ENCODE measurements around the gene INPP4B.

INPP4B gene

DNA sequence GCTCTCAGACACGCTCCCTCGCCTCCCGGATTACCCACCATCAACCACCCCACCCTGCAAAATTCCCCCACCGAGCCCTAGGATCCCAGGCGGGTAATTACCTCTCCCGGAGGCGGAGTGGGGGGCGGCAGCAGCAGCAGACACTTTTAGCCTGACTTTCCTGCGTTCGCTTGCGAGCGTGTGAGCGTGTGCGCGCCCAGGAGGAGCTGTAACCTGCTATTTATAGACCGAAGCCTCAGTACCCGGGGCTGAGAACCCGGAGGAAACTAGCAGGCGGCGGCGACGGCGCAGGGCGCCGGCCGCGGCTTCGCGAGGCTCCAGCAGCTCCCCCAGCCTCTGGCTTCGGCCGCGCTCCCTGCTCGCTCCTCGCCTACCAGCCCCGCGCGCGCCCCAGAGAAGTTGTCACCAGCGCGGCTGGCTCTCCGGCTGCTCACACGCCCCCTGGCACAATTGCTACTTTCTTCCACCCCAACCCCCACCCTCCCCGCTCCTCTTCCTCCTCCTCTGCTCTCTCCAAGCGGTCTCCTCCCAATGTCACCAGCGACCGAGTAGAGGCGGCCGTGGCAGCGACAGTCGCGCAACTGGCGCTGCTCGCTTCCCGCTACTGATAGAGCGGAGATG, at the start of gene INPP4B:
TSS of gene INPP4B (minus strand) at position 194 of the 621 bp plus-strand sequence.
- DNase-seq (ENCODE audit: low spot score) = peak; percentile 11

GRCh38 chr4:142893012-142893411, 46.9 kb upstream of the INPP4B start:
- DNase-seq (ENCODE audit: low spot score) = no peak

GRCh38 chr4:142886566-142886965, 40.5 kb upstream of the INPP4B start:
- DNase-seq (ENCODE audit: low spot score) = no peak

GRCh38 chr4:142883040-142883832, 37.1 kb upstream of the INPP4B start:
- no peak for DNase-seq (ENCODE audit: low spot score)

- DNase-seq (ENCODE audit: low spot score) = no peak
These were observed 36.1 kb upstream of the INPP4B start for GRCh38 chr4:142882159-142882558.

- no peak for DNase-seq (ENCODE audit: low spot score)
These were observed 35.2 kb upstream of the INPP4B start for GRCh38 chr4:142881331-142881730.

GRCh38 chr4:142875117-142875516, 29.0 kb upstream of the INPP4B start:
- no peak for DNase-seq (ENCODE audit: low spot score)

DNA sequence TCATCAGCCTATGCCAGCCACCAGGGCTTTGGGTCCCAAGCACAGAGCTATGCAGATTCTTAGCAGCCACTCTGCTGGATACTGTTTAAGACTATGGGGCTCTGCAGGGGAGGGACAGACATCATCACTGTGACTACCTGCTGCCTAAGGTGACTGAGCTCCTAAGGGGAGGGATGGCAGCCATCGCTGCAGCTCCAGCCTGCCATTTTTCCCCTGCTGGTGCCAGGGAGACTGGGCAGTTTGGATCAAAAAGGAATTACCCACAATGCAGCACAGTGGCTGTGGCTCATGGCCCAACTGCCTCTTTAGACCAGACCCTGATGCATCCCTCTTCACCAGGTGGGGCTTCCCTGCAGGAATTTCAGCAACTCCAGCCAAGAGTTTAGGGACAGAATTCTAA, 28.6 kb upstream of the INPP4B start:
- no peak for DNase-seq (ENCODE audit: low spot score)

DNA sequence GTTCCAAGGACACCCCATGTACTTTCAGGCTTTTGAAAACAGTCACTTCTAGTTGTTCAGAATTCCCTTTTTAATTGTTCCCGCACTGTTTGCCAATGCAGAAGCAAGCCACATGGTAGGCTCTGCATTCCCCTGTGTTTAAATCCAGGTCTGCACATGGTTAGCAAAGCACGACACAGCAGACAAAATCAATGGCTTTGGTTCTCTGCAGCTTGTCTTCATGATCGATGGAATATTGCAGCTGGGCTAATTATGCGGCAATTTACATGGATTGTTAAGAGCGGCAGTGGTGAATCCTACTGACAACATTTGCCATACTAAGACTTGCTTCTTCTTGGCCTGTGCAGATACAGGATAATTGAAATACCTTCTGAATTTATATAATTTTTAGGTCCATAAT, 20.6 kb upstream of the INPP4B start:
- no peak for DNase-seq (ENCODE audit: low spot score)

- DNase-seq (ENCODE audit: low spot score) = no peak
These were observed 15.2 kb upstream of the INPP4B start for GRCh38 chr4:142861351-142861750.

GRCh38 chr4:142858965-142859364, 12.9 kb upstream of the INPP4B start:
- no peak for DNase-seq (ENCODE audit: low spot score)

GRCh38 chr4:142858446-142858845, 12.3 kb upstream of the INPP4B start:
- DNase-seq (ENCODE audit: low spot score) = no peak

DNA sequence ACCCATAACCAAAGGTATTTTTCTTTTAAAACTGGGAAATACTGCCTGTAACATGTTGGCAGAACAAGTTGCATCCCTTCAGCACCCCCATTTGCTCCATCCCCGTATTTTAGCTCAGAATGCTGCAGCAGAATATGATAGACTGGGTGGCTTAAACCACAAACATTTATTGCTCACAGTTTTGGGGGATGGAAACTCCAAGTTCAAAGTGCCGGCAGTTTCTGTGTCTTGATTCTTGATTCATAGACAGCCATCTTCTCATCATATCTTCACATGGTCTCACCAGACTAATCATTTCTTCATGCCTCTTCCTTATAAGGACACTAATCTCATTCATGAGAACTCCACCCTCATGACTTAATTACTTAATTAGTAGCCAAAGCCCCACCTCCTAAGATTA, 10.5 kb upstream of the INPP4B start:
- DNase-seq (ENCODE audit: low spot score) = no peak

GRCh38 chr4:142850478-142850877, 4.4 kb upstream of the INPP4B start:
- no peak for DNase-seq (ENCODE audit: low spot score)

DNA sequence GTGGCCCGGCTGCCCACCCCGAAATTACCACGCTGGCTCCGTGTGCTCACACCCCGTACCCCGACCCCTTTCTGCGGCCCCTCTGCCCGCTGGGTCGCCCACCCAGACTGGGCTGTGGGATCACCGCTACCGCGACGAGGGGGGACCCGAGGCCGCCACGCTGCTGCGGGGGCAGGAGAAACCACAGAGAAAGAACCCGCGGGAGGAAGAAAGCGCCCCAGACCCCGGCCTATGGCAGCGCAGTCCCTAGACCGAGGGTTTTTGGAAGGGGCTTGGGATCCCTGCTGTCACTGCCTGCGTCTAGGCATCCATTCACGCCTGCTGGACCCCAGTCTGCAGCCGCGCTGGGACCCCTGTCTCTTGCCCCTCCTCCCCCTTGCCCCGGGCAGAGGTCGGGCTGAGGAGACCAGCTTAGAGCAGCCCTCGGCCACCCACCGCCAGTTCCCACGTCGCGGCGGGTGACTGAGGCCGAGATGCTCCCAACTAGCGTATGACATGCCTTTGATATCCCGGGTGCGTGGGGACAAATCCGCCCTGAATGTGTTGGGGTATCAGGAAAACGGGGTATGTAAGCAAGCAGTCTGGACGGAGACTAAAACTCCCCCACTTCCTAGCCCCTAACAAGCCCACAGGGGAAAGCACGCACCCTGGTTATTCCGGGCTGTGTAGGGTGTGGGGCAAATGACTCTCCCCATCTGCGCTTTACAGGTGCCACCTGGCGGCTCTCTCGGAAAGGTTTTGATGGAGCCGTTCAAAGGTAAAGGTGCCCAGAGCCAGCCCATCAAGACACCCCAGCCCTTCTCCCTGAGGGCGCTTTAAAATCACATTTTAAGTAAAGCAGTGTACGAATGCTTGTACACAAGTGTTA, 862 bp upstream of the INPP4B start:
- no peak for DNase-seq (ENCODE audit: low spot score)

DNA sequence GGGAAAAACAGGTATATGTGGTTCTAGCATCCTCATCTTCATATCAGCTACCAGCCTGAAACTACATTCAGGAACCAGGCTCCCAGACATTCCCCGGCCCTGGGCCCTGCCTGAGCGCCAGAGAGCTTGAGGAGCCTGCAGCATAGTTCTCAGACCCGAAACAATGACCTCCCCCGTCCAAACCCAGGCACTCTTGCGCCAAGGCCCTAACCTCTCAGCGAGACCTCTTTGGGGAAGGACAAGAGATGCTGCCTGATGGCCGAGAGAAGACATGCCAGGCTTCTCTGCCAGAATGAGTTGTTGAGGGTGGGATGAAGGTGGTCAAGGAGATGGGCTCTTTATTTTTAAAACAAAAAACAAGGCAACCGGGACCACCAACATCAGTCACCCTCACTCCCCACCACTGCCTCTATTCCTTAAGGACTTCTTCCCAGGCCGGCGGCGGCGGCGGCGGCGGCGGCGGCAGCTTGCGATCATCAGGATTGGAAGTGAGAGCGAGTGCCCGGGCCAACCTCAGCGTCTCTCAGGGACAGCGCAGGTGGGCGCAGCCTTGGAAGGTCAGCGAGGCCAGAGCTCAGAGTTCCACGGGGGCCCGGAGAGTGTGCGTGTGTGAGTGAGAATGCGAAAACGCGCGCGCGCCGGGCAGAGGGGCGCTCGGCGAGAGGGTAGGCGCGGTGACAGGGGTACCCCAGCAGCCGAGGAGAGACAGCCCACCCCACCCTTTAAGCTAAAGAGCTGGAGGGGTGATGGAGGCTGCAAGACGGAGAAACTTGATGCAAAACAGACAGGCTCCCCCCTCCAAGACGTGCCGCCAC, 601 bp downstream of the INPP4B start:
- no peak for DNase-seq (ENCODE audit: low spot score)

- no peak for DNase-seq (ENCODE audit: low spot score)
These were observed 1.3 kb downstream of the INPP4B start for GRCh38 chr4:142844782-142845181.

- DNase-seq (ENCODE audit: low spot score) = peak; percentile 11
These were observed 5.5 kb downstream of the INPP4B start for GRCh38 chr4:142840516-142841123.

DNA sequence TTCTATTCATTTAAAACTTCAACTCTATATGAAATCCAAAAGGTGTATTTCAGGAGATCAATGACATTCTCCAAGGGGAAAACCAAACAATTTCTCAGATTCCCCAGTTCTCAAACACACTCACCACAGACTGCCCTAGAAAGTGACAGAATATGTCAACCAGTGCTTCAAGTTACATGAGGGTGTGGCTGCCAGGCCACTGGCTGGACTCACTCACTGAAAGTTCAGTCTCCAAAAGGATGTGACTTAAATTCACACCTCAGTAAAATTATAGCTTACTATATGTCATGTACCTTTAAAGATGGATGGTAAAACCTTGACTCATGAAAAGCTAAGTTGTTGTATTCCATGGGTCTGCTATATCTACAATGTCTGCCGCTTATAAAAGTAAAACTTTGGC, 7.3 kb downstream of the INPP4B start:
- no peak for DNase-seq (ENCODE audit: low spot score)

GRCh38 chr4:142832022-142832421, 14.1 kb downstream of the INPP4B start:
- no peak for DNase-seq (ENCODE audit: low spot score)

DNA sequence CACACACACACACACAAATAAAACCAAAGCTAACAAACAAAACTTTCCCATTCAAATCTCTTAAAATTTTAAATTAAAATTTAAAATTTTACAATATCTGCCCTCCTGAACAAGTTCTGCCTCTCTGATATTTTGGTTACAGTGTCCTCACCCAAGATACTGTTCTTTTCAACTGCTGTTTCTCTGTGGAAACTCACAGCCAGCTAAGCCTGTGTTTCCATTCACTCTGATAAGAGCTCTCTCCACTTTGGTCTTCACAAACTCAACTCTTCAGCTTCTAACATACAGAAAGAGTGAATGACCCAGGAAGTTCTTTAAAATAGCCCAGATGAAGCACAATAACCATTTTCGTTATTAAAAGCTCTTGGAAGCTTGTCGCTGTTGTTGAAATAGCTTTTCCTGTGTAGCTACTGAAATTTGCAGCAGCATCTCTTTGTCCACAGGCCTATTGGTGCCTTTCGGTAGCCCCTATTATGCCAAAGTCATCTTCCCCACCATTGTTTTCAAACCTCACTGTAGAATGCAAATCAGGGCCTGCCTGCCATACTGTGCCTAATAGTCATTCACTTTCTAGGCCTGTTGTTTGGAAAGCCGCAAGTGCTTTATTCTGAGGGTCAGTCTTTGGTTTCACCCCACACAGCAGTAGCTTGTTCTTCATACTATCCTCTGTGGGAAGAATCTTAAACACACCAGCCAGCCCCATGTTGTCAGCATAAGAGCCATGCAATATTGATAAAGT, 19.4 kb downstream of the INPP4B start:
- no peak for DNase-seq (ENCODE audit: low spot score)
